ENCODE data around the gene HOXA7.

The HOXA7 gene

DNA sequence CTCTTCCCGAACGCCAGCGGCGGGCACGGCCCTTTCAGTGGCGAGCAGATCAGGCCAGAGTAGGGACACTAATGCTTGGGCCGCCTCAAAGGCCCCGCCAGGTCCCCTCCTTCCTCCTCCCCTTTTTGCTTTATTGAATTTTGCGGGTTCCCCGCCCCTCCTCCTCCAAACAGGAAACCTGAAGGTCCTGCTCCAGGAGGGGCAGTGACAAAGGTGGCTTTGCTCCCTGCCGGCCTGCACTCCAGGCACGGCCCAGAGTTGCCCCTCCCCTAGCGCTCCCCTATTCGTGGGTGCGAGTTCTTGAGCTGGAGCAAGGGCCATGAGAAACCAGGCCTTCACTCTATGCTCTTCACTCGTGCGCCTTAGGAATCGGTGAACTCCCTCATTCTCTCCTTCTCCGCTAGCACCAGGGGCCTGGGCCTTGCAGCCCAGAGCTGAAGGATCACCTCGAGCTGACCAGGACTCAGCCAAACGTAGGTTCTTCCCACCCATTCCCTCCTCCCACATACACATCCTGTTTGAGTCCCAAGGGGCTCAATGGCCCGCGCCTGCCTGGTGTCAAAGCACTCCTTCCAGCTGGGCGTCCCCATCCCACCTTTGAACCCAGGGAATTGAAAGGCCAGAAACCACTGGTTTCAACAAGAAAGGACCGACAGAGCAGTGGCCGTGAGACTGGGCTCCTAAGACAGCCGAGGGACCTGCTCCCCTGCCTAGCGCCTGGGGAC lies 8.3 kb downstream of the HOXA7 start:
- no peak for DNase-seq (ENCODE audit: low read depth in 2 of 2)

DNA sequence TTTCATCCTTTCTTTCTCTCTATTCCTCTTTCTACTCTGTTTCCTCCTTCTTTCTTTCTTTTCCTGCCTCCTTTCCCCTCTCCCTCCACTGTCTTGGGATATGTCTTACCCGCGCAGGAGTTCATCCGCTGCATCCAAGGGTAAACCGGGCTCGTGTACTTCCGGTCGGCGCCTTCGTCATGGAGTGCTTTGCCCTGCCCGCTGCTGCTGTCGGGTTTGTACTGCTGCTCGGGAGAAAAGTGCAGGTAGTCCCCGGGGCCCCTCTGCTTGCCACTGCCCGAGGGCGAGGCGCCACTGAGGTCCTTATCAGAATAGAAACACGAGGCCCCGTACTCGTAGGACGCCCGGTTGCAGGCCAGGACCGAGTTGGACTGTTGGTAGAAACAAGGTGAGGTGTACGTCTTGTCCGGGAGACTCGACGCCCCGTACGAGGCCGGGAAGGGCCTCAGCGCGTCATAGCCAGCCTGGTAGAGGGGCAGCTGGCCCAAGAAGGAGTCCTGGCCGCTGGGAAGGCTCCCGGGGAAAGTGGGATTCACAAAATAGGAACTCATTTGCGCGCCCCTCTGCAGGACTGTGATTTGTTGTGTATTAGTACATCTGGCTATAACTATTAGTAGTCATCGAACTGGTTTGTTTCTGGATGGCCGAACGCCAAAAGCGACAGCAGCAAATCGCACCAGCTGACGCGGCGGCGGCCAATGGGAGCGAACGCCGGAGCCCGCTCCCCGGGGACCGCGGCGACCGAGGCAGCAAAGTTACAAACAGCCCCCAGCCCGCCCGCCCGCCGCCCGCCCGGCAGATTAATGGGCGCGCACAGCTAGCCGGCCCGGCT lies 9.1 kb downstream of the HOXA7 start, which contains the start of gene HOXA6:
HOXA6 (minus strand) TSS at position 576 of the 832 bp plus-strand sequence; CDS start at position 551, 25 bp downstream.
- no peak for DNase-seq (ENCODE audit: low read depth in 2 of 2)

DNA sequence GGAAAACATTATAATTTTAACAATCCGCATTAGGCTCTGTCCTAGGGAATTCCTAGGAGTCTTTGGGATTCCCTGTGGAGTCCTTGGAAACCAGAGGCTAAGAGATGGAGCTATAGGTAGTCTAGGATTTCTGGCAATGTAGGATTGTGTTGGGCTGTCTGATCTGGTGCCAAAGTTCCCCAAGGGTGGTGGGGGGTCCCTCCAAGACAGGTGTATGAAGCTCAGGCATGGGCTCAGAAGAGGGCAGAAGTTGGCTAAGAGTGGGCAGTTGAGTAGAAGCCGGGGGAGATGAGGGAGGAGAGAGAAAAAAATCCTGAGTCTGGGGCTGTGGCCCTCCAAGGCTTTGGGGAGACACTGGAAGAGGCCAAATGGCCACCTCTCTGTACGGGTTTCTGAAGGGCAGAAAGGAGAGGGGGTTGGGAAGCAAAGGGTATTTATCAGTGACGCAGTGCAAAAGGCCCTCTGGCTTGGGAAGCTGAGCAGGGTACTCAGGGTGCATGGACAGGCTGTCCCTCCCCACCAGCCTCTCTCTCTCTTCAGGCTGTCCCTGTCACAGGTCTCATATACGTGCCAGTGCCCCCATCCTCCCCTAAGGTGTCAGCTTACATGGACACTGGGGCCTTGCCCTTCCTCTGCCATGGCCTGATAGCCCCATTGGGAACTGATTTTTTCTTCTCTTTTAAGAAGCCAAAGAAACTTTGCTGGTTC lies 9.8 kb downstream of the HOXA7 start:
- no peak for DNase-seq (ENCODE audit: low read depth in 2 of 2)

DNA sequence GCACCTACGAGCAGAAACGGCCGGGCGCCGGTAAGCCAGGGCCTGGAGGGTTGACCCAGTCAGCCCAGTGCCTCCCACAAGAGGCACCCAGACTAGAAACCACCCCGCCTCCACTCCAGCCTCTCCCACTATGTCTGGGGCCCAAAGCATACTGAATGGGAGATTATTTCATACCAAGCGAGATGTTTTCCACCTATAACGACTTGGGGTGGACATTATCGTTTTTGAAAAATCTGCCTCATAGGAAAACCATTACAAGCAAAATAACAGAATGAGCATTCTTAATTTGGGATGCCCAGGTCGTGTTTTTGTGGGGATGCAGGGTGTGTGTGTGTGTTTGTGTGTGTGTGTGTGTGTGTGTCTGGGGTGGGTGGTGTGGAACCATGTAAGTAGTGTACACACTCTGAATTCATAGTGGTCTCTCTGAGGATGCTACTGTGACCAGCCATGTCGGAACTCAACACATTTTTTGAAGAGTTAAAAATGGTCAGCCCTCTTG lies 10.5 kb downstream of the HOXA7 start:
- DNase-seq (ENCODE audit: low read depth in 2 of 2): no peak

DNA sequence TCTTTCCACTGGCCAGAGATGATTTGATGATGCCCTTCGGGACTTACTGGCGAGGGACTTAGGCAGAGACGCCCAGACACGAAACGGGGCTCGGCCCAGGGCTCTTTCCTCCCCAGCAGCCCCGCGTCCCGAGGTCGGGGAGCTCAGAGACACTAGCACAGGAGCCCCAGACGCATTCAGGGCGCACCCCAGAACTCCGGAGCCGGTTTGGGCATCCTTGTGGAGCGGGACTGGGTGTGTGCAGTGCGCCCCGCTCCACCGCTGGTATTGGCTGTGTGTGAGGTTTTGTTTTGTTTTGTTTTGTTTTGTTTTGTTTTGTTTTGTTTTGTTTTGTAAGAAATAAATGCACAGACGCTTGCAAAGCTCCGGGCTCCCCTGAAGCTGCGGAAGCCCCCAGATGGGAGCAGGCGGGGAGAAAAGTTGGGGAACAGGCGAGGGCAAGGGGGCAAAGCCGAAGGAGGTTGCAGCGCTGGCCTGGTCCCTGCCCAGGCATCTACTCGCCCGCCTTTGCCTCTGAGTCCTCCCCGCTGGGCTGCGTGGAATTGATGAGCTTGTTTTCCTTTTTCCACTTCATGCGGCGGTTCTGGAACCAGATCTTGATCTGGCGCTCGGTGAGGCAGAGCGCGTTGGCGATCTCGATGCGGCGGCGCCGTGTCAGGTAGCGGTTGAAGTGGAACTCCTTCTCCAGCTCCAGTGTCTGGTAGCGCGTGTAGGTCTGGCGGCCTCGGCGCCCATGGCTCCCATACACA lies 11.1 kb downstream of the HOXA7 start:
- DNase-seq (ENCODE audit: low read depth in 2 of 2): no peak

DNA sequence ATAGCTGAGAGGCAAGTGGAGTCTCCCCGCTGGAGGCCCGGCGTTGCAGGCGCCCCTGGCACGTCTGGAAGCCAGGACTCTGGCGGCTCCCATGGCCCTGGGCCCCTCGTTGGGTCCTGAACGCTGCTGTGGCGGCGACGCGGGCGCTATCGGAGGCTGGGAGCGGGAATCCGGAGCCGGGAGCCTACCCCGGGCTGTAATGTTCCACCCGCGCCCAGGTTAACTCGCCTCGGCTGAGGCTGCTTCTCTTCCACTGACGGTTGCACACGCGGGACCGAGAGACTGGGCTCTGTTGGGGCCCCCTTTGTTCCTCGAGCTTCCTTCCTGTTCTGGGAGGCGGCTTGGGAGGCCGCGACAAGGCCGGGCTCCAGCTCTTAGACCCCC lies 11.7 kb downstream of the HOXA7 start:
- DNase-seq (ENCODE audit: low read depth in 2 of 2): no peak

DNA sequence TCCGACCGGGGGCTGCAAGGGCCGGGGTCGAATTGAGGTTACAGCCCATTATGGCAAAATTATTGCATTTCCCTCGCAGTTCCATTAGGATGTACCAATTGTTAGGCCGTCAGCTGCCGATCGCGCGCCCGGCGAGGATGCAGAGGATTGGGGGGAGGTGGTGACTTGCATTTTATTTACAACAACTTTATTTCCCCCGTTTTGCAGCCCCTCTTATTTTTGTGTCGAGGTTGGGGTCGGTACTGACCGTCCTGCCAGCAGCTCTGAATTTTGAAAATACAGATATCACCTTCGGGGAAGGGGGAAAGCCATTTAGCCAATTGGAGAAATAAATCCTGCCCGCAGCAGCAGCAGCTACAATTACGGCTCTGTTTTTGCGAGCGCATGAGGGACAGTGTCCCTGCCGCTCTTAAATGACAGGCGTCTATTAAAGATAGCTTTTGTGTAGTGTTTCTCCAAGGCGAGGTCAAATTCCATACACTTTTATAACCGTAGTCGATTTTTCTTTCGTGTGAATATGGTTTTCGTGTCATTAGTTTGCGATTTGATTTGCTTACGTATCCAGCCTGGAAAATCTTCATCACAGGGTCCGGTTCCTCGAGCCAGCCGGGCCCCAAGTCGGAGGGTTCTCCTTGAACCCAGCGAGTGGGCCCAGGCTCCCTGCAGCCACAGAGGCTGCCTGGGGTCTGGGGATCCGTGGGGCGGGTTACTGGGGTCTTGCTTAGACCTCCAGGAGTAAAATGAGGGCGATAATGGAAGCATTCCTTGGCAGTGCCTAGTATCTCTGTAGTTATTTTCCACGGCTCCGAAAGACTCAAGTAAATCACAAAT lies 12.3 kb downstream of the HOXA7 start:
- no peak for DNase-seq (ENCODE audit: low read depth in 2 of 2)

DNA sequence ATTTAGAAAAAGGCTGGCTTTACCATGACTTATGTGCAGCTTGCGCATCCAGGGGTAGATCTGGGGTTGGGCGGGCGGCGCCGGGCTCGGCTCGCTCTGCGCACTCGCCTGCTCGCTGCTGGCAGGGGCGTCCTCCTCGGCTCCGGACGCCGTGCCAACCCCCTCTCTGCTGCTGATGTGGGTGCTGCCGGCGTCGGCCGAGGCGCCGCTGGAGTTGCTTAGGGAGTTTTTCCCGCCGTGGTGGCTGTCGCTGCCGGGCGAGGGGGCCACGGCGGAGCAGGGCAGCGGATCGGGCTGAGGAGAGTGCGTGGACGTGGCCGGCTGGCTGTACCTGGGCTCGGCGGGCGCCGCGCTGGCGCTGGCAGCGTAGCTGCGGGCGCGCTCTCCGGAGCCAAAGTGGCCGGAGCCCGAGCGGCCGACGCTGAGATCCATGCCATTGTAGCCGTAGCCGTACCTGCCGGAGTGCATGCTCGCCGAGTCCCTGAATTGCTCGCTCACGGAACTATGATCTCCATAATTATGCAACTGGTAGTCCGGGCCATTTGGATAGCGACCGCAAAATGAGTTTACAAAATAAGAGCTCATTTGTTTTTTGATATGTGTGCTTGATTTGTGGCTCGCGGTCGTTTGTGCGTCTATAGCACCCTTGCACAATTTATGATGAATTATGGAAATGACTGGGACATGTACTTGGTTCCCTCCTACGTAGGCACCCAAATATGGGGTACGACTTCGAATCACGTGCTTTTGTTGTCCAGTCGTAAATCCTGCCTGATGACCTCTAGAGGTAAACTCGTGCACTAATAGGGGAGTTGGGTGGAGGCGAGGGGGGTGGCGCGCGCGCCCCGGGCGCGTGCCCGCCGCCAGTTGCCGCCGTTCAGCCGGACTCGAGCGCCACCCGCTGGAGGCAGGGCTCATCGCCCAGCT lies 13.2 kb downstream of the HOXA7 start, which contains the start of gene HOXA5:
HOXA5 (minus strand) TSS at position 659 of the 927 bp plus-strand sequence; CDS start at position 585, 74 bp downstream.
- DNase-seq (ENCODE audit: low read depth in 2 of 2): no peak

DNA sequence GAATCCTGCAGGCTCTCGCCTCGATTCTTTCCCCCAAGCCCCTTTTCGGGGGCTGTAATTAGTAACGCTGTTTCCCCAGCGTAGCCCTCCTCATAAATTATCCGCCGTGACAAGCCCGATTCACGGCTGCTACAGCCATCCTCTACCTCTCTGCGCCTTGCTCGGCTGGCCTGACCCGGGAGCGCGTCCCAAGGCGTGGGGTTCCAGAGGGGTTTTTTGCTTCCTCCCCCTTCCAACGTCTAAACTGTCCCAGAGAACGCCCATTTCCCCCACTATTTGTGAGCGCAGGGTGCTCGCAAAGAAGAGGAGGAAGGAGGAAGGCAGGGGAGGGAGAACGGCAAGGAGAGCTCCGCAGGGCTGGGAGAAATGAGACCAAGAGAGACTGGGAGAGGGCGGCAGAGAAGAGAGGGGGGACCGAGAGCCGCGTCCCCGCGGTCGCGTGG lies 13.9 kb downstream of the HOXA7 start:
- no peak for DNase-seq (ENCODE audit: low read depth in 2 of 2)

DNA sequence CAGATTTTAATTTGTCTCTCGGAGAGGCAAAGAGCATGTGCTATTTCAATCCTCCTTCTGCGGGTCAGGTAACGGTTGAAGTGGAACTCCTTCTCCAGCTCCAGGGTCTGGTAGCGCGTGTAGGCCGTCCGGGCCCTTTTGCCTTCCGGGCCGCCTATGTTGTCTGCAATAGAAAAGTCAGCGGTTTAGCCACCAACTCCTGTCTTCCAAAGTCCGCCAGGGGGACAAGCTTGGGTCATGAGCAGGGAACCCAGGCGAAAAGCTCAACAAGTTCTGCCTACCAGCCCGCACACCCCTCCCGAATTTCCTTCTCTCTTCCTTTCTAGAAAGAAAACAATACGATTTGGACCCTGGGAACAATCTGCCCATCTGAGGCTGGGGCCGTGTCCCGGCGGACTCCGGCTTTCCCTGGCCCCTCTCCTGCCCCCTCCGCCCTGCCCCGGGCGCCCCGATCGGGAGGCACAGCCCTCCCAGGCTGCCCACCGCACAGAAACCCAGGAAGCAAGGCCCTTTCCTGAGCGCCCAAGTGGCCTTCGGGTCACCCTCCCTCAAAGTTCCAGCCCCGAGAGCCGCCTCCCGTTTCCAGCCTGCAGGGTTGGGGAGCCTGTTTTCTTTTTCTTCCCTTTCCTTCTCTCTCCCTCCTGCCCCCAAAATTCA lies 14.4 kb downstream of the HOXA7 start:
- DNase-seq (ENCODE audit: low read depth in 2 of 2): no peak

DNA sequence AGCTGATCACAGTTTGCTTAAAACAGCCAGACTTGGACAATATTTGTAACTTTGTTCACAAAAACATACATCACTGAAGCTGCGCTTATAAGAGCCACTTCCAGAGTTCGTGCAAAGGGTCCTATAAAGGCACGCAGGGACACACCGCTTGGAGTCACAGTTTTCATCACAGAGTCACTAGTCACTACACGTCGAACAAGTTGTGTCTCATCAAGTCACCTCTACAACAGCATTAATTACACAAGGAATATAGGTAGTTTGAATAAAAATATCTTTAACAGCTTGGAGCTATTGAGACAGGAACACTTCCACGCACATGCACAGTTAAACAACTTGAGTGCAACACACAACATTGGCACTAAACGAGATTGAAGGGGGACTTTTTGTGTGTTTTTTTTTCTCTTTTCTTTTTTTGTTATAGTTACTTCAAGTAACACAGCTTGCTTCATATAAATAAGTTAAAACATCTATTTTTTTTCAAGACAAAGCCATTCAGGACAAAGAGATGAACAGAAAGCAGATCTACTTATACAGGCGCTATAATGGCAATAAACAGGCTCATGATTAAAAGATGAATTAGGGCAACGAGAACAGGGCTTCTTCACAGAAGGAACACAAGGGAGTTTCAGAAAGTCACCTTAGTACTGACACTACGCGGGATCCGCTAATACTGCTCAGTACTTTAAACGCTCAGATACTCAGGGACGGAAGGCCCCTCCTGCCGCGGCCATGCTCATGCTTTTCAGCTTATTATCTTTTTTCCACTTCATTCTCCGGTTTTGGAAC lies 15.1 kb downstream of the HOXA7 start:
- DNase-seq (ENCODE audit: low read depth in 2 of 2): no peak

DNA sequence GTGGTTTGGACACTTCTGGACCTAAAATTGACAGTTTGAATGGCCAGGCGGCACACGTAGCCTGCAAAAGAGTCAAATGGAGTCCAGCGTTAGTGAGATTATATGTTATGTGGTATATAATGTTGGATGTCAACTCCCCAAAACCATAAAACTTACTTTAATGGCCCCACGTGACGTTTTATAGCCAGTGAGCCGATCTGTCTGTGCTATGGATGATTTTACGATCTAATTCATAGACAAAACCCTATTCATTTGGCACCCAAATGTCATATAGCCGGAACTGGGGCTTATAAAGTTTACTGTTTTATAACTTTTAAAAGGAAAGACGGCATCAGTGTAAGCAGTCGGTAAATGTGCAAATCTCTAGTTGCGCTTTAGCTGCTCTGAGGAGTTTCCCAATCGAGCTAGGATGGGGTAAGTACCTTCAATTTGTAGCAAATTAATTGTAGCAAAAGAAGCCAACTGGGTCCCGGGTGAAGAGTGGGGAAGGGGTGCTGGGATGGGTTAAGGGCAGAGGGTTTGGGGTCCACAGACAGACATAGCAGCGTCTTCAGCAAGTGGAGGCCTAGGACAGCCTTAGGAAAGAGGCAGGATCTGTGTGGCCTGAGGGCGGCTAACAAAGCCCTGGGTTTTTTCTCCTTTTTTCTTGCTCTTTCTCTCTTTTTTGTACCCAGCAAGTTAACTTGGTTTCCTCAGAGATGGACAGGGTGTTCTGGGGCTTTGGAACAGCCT lies 16.2 kb downstream of the HOXA7 start:
- no peak for DNase-seq (ENCODE audit: low read depth in 2 of 2)

DNA sequence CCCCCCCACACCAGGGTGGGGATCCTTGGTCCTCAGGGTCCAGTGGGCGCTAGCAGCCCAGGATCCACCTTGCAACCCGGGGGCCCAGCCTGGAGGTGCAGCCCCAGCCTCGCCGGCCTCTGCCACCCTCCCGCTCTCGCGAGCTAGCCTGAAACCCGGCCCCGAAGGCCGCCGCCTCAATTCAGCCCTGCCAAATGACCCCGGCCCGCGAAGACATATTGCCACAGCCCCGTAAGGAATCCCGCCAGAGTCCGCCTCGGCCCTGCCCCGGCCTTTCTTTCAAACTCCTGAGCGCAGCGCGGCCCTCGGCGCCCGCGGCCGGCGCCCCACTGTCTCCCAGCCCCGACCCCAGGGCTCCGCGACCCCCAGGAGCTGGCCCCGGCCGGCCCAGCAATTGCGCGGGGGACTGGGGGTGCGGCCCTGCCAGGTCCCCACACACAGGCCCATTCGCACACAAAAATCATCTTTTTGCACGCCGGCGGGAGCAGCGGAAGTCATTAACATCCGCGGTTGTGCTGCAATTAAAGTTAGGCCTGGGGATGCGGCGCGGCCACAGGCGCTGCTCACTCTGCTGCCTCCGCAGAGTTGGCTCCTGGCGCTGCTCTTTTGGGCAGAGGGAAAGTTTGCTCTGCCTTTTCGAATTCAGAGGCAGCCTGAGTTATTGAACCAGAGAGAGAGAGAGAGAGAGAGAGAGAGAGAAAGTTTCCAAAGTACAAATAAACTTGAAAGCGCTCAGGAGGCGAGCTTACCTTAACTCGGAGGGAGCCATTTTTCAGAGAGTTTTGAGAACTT lies 16.9 kb downstream of the HOXA7 start:
- no peak for DNase-seq (ENCODE audit: low read depth in 2 of 2)

DNA sequence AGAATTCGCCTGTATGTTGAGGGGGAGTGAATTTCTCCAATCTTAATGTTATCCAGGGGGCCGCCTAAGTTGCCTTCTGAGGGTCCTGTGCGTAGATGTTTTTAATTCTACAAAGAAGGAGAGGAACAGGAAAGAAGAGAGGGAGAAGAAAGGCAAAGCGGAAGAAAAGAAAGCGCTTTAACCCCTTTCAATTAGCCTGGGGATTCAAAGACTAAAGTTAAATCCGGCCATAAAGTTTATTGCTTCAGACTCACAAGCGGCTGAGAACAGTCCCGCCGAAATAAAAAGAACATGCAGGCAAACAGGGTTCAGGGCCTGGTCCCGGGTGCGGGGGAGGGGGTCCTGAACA lies 17.5 kb downstream of the HOXA7 start:
- DNase-seq (ENCODE audit: low read depth in 2 of 2): no peak

DNA sequence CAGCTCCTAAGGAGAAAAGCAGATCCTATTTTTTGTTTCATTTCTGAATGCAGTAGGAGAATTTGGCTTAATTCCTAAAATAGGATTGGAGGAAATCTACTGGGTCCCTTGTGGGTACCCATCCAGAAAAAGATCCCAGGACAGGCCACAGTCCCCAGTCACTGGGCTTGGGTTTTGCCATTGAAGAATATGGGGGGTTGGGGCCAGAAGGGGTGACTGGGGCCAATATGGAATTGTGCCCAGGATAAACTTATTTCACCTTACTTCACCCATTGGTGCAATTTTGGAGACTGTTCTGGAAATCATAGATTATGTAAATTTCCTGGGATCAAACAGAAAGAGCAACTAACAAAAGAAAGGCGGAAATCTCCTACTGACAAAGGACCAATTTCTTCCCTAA lies 18.0 kb downstream of the HOXA7 start:
- no peak for DNase-seq (ENCODE audit: low read depth in 2 of 2)

DNA sequence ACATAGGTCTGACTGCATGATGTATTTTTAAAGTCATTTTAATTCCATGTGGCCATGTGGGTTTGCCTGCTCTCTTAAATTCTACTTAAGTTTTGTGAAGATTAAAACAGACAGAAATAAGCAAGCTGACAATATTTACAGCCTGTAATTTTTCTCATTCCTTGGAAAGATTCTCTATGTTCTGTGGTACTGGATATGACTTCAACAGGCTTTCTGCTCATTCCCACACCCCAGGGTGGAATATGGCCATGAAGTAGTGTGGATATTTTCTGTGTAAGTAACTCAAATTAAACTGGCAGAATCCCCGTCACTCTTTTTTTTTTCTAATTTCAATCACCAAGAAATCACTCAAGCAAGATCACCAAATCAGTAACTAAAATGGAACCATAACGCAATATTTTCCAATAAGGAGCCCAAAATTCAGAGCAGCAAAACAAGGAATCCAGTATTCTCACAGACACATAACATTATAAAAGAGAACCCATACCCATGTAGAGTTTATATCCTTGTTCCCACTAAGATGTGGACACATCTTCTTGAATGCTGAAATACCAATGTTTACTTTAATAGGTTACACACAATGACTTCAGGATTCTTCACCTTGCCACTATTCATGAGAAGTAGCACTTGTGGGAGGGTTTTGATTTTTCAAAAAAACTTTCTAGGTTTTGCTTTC lies 18.7 kb downstream of the HOXA7 start:
- DNase-seq (ENCODE audit: low read depth in 2 of 2): no peak

All from stimulated activated CD4-positive, alpha-beta T cell treated with anti-CD3 and anti-CD28 coated beads, Interleukin-1b, Interleukin-23, amount 100 ng/mL, for 1 hour (primary cell).